Endothelial cell of umbilical vein (primary cell): ENCODE results near the gene TAOK1.
A peak's percentile ranks its signal among the peaks of the same experiment; 100 is the strongest.

ENCODE experiments used
- EZH2 ChIP-seq: IDR thresholded peaks from 2 replicates; pipeline ENCODE4 v1.6.1; 2012; ENCODE audit warnings: borderline replicate concordance, low read depth, mild to moderate bottlenecking, moderate library complexity, low read length, inconsistent platforms; ENCODE audit not compliant: severe bottlenecking
- JUN ChIP-seq: IDR thresholded peaks from 2 replicates; pipeline ENCODE4 v1.6.1; 2011; ENCODE audit warnings: borderline replicate concordance, low read depth; ENCODE audit not compliant: insufficient read length, insufficient read depth
- POLR2A ChIP-seq: IDR thresholded peaks from 2 replicates; pipeline ENCODE4 v1.6.1; 2012; ENCODE audit warnings: low read depth, mild to moderate bottlenecking, control low read depth, low read length
- TF ChIP-seq, protein P1 (sequence below), 2 donors: IDR thresholded peaks; 1 replicate in 1 of 2; 2 replicates in 1 of 2; pipeline ENCODE4 v1.5.1; 2011; ENCODE audit warnings: low read length in 2 of 2, mild to moderate bottlenecking in 2 of 2, moderate library complexity in 2 of 2, control low read depth in 1 of 2, inconsistent platforms in 1 of 2, low read depth in 1 of 2; ENCODE audit not compliant: insufficient read depth in 1 of 2; ENCODE audit errors: extremely low read depth in 1 of 2

DNA sequence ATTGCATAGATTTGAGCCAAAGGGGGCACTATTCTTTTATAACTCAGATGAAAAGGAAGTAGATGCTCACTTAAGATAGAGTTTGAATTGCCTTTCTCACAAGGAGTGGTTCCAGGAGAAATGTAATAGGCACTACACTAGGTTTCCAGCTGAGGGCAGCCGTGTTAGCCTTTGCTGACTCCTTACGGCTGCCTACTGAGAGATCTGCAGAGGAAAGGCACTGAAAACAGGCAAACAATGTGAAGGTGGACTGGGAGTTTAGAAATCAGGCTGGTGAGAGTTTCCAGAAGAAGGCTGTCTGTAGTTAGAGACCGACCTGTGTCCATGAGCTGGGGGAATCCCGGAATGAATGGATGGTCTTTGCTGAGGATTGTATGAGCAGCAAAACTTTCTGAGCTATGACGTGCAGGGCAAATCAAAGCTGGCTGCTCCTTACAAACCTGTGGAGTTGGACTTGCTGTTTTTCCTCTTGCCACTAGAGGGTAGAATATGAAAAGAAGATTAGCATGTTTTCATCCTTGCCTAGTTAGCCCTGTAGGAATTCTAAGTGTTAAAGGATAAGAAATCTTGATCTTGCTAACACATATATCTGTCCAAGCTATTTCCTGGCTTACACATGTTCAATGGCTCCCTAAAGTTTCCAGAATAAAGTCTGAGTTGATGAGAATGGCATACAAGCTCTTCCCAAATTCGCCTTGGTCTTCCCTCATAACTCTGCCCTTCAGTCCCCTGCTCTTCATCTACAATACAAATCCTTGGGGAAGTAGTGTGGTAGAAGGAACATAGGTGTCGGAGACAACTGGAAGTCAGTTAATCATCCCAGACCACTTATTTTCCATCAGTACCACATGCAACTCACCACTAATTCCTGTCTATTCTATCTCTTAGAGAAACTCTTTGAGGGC lies 20.1 kb upstream of the TAOK1 start:
- TF ChIP-seq, protein P1, sequence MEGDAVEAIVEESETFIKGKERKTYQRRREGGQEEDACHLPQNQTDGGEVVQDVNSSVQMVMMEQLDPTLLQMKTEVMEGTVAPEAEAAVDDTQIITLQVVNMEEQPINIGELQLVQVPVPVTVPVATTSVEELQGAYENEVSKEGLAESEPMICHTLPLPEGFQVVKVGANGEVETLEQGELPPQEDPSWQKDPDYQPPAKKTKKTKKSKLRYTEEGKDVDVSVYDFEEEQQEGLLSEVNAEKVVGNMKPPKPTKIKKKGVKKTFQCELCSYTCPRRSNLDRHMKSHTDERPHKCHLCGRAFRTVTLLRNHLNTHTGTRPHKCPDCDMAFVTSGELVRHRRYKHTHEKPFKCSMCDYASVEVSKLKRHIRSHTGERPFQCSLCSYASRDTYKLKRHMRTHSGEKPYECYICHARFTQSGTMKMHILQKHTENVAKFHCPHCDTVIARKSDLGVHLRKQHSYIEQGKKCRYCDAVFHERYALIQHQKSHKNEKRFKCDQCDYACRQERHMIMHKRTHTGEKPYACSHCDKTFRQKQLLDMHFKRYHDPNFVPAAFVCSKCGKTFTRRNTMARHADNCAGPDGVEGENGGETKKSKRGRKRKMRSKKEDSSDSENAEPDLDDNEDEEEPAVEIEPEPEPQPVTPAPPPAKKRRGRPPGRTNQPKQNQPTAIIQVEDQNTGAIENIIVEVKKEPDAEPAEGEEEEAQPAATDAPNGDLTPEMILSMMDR (IDR thresholded peaks at IDR 0.05; ENCODE audit: extremely low read depth in 1 of 2, insufficient read depth in 1 of 2, low read depth in 1 of 2, low read length in 2 of 2): peak; percentile 59 to 63
- TF ChIP-seq POLR2A (no peak), EZH2 (no peak), JUN (no peak)
